Measurements from ENCODE around the gene PLGLB1. TPM values are rescaled to one million over a fixed set of nuclear protein-coding genes. Genes with fewer than 3 reads are reported as not detected.
A peak's percentile ranks its signal among the peaks of the same experiment; 100 is the strongest.
"Not testable (repeated sequence)": the region's sequence is repeated elsewhere in the genome, so short reads cannot be mapped to it uniquely, and the experiment has no call there.

PLGLB1 gene
- total and polyA plus RNA-seq, 2 donors from 2014 or later, result 3.3 to 4.1 TPM

DNA sequence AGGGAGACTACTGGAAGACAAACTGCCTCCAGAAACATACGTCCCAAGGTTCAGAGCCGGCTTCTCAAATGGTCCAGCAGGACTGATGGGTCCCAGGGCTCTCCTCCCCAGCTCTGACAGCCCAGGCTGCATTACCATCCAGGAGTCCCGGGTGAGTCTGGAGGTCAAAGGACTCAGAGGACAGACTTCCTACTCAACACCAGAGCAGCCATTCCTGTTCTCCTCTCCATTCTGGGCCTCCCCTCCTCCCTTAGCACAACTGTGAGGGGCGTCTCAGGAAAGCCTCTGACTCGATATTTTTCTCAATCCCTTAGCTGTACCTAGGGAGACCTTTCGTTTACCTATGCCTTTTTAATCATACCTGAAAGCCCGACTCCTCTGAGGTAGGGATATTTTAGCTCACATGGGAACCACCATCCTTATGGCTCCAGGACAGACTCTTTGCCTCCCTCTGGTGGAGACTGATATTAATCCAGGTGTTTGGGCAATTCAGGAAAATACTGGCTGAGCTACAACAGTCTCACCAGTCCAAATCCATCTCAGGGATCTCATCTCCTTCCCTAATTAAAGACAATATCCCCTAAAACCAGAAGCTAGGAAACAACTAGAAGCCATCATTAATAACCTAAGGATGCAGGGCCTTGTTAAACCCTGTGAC, 19.8 kb upstream of the PLGLB1 start:
- FAIRE-seq; H3K27ac ChIP-seq (ENCODE audit: low read depth in 2 of 2, low read length in 2 of 2); intact Hi-C loops (cut with DNase I); DNase-seq; H3K4me1 ChIP-seq (ENCODE audit: control insufficient read depth in 2 of 3, insufficient read depth in 2 of 3, low read depth in 1 of 3, low read length in 3 of 3); H3K4me3 ChIP-seq (ENCODE audit: low read length in 3 of 3); H3K9me3 ChIP-seq (ENCODE audit: control insufficient read depth in 2 of 3, insufficient read depth in 1 of 3, low read length in 3 of 3); H3K27me3 ChIP-seq (ENCODE audit: control insufficient read depth, insufficient read depth, low read length); H3K9ac ChIP-seq (ENCODE audit: low read length in 3 of 3); H3K36me3 ChIP-seq (ENCODE audit: control insufficient read depth in 2 of 3, insufficient read depth in 3 of 3, low read length in 3 of 3): not testable (repeated sequence)
- TF ChIP-seq, protein P1, sequence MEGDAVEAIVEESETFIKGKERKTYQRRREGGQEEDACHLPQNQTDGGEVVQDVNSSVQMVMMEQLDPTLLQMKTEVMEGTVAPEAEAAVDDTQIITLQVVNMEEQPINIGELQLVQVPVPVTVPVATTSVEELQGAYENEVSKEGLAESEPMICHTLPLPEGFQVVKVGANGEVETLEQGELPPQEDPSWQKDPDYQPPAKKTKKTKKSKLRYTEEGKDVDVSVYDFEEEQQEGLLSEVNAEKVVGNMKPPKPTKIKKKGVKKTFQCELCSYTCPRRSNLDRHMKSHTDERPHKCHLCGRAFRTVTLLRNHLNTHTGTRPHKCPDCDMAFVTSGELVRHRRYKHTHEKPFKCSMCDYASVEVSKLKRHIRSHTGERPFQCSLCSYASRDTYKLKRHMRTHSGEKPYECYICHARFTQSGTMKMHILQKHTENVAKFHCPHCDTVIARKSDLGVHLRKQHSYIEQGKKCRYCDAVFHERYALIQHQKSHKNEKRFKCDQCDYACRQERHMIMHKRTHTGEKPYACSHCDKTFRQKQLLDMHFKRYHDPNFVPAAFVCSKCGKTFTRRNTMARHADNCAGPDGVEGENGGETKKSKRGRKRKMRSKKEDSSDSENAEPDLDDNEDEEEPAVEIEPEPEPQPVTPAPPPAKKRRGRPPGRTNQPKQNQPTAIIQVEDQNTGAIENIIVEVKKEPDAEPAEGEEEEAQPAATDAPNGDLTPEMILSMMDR (IDR thresholded peaks at IDR 0.05; ENCODE audit: borderline replicate concordance, extremely low read depth, insufficient read depth), result peak; percentile 28

DNA sequence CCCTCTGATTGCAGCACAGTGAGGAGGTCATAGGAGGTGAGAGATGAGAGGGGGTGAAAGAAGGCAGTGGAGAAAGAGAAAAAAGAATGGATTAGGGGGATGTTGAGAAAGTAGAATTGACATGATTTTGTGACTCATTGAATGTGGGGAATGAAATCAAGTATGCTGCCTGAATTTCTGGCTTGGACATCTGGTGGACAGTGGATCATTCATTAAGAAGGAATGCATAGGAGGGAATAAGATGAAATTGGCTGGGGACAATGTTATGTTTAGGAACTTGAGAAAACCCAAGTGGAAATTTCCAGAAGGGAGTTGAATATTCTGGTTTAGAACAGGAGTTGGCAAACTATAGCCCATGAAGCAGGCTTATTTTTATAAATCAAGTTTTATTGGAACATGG, 7.0 kb upstream of the PLGLB1 start:
- FAIRE-seq; H3K9me3 ChIP-seq (ENCODE audit: control insufficient read depth in 2 of 3, insufficient read depth in 1 of 3, low read length in 3 of 3); H3K27me3 ChIP-seq (ENCODE audit: control insufficient read depth, insufficient read depth, low read length); intact Hi-C loops (cut with DNase I); H3K4me1 ChIP-seq (ENCODE audit: control insufficient read depth in 2 of 3, insufficient read depth in 2 of 3, low read depth in 1 of 3, low read length in 3 of 3); H3K4me3 ChIP-seq (ENCODE audit: low read length in 3 of 3); H3K27ac ChIP-seq (ENCODE audit: low read depth in 2 of 2, low read length in 2 of 2); H3K36me3 ChIP-seq (ENCODE audit: control insufficient read depth in 2 of 3, insufficient read depth in 3 of 3, low read length in 3 of 3); H3K9ac ChIP-seq (ENCODE audit: low read length in 3 of 3); DNase-seq: not testable (repeated sequence)

DNA sequence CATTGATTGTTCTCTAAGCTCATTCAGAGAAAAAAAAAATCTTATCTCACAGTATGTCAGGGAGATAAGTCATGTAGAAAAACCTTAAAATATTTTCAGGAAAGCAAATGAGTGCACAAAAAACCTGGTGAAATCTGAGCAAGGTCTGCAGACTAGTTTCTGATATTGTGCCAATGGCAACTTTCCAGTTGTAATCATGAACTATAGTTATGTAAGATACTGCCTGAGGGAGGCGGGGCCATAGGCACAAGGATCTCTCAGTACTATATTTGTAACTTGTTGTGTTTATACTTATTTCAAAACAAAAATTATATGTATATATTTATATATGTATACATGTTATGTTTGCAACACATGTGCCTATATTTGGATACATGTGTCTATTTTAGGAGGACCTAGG, 5.2 kb upstream of the PLGLB1 start:
- H3K27ac ChIP-seq (ENCODE audit: low read depth in 2 of 2, low read length in 2 of 2); DNase-seq; intact Hi-C loops (cut with DNase I); H3K4me1 ChIP-seq (ENCODE audit: control insufficient read depth in 2 of 3, insufficient read depth in 2 of 3, low read depth in 1 of 3, low read length in 3 of 3); H3K9ac ChIP-seq (ENCODE audit: low read length in 3 of 3); H3K27me3 ChIP-seq (ENCODE audit: control insufficient read depth, insufficient read depth, low read length); H3K9me3 ChIP-seq (ENCODE audit: control insufficient read depth in 2 of 3, insufficient read depth in 1 of 3, low read length in 3 of 3); H3K4me3 ChIP-seq (ENCODE audit: low read length in 3 of 3); H3K36me3 ChIP-seq (ENCODE audit: control insufficient read depth in 2 of 3, insufficient read depth in 3 of 3, low read length in 3 of 3): not testable (repeated sequence)
- FAIRE-seq, result peak; percentile 95

DNA sequence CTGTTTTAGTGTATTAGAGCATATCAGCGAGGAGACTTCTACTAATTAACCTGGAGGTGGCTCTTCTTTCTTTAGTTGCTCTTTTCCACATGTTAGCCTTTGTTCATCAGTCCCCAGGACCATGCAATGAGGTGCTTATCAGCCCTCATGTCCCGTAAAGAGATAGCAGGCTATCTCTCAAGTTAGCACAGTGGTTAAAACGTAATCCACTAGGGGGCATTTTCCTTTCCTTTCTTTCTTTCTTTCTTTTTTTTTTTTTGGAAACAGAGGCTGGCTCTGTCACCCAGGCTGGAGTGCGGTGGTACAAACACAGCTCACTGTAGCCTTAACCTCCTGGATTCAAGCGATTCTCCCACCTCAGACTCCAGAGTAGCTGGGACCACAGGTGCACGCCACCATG, 4.3 kb upstream of the PLGLB1 start:
- H3K36me3 ChIP-seq (ENCODE audit: control insufficient read depth in 2 of 3, insufficient read depth in 3 of 3, low read length in 3 of 3); intact Hi-C loops (cut with DNase I); H3K27me3 ChIP-seq (ENCODE audit: control insufficient read depth, insufficient read depth, low read length); FAIRE-seq; DNase-seq; H3K9me3 ChIP-seq (ENCODE audit: control insufficient read depth in 2 of 3, insufficient read depth in 1 of 3, low read length in 3 of 3); H3K9ac ChIP-seq (ENCODE audit: low read length in 3 of 3); H3K4me1 ChIP-seq (ENCODE audit: control insufficient read depth in 2 of 3, insufficient read depth in 2 of 3, low read depth in 1 of 3, low read length in 3 of 3); H3K27ac ChIP-seq (ENCODE audit: low read depth in 2 of 2, low read length in 2 of 2); H3K4me3 ChIP-seq (ENCODE audit: low read length in 3 of 3): not testable (repeated sequence)

DNA sequence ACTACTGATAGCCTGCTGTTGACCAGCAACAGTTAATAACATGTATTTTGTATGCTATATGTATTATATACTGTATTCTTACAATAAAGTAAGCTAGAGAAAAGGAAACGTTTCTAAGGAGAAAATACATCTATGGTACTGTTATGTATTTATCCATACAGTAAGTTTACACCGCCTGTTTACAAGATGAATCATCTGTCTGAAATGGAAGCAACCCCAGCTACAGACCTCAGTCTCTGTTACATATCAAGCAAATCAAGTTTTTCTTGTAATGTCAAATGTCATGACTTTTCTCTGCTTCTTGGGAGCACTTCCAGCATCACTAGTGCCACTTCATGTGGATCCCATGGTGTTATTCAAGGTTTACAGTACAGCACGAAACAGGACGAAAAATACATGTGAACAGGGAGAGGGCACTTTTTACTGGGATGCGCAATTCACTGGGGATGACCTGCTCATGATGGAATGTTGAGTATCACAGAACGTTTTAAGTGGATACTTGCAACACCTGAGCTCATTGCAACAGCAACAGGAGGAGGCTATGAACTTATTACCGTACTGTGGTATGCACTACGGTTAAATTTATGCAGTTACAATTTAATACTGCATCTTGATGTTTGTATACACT, 2.5 kb upstream of the PLGLB1 start:
- FAIRE-seq; H3K9me3 ChIP-seq (ENCODE audit: control insufficient read depth in 2 of 3, insufficient read depth in 1 of 3, low read length in 3 of 3); H3K27ac ChIP-seq (ENCODE audit: low read depth in 2 of 2, low read length in 2 of 2); H3K9ac ChIP-seq (ENCODE audit: low read length in 3 of 3); H3K27me3 ChIP-seq (ENCODE audit: control insufficient read depth, insufficient read depth, low read length); H3K4me3 ChIP-seq (ENCODE audit: low read length in 3 of 3); DNase-seq; H3K4me1 ChIP-seq (ENCODE audit: control insufficient read depth in 2 of 3, insufficient read depth in 2 of 3, low read depth in 1 of 3, low read length in 3 of 3); intact Hi-C loops (cut with DNase I); H3K36me3 ChIP-seq (ENCODE audit: control insufficient read depth in 2 of 3, insufficient read depth in 3 of 3, low read length in 3 of 3): not testable (repeated sequence)

DNA sequence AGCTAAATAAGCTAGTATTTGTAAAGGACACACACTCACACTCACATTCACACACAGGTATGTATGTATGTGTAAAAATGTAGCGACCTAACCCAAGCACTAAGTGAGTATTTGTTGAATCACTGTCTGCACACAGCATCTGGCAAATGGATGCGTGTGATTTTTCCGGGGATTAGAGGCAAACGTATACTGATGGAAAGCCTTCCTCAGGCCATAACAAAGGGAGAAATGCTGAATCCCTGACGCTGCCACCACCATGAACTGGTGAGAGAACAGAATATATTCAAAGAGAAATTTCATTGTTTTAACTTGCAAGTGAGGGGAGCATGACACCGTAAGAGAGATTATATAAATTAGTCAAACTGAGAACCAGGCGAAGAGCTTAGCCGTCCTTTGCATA, 601 bp downstream of the PLGLB1 start:
- FAIRE-seq; H3K36me3 ChIP-seq (ENCODE audit: control insufficient read depth in 2 of 3, insufficient read depth in 3 of 3, low read length in 3 of 3); DNase-seq: not testable (repeated sequence)

DNA sequence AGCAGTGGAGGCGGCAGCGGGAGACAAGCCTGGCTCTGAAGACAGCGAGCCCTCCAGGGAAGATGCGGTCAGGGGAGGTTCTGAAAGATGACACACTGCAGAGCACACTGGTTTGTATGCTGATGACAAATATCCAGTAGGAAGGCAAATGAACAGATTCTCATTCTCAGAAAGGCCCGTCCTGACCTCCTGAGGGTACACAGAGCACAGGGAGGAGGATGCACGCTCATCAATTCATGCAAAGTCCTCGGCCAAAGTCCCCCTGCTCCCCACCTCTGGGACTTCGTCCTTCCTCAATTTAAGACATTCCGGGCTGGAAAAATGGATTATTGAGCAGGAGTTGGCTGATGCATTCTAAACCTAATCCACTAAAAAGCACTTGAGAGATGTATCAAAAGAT, 2.6 kb downstream of the PLGLB1 start:
- H3K27ac ChIP-seq (ENCODE audit: low read depth in 2 of 2, low read length in 2 of 2); DNase-seq; FAIRE-seq; H3K27me3 ChIP-seq (ENCODE audit: control insufficient read depth, insufficient read depth, low read length); H3K4me1 ChIP-seq (ENCODE audit: control insufficient read depth in 2 of 3, insufficient read depth in 2 of 3, low read depth in 1 of 3, low read length in 3 of 3); H3K9ac ChIP-seq (ENCODE audit: low read length in 3 of 3); H3K36me3 ChIP-seq (ENCODE audit: control insufficient read depth in 2 of 3, insufficient read depth in 3 of 3, low read length in 3 of 3); intact Hi-C loops (cut with DNase I); H3K9me3 ChIP-seq (ENCODE audit: control insufficient read depth in 2 of 3, insufficient read depth in 1 of 3, low read length in 3 of 3); H3K4me3 ChIP-seq (ENCODE audit: low read length in 3 of 3): not testable (repeated sequence)

More for the DNA sequence above, 601 bp downstream of the PLGLB1 start:
- H3K27ac ChIP-seq (ENCODE audit: low read depth in 2 of 2, low read length in 2 of 2); intact Hi-C loops (cut with DNase I); H3K9ac ChIP-seq (ENCODE audit: low read length in 3 of 3); H3K27me3 ChIP-seq (ENCODE audit: control insufficient read depth, insufficient read depth, low read length); H3K9me3 ChIP-seq (ENCODE audit: control insufficient read depth in 2 of 3, insufficient read depth in 1 of 3, low read length in 3 of 3); H3K4me3 ChIP-seq (ENCODE audit: low read length in 3 of 3); H3K4me1 ChIP-seq (ENCODE audit: control insufficient read depth in 2 of 3, insufficient read depth in 2 of 3, low read depth in 1 of 3, low read length in 3 of 3): not testable (repeated sequence)

Data from kidney (tissue), 14 donors.